ENCODE data around the gene PPFIA3.

DNA sequence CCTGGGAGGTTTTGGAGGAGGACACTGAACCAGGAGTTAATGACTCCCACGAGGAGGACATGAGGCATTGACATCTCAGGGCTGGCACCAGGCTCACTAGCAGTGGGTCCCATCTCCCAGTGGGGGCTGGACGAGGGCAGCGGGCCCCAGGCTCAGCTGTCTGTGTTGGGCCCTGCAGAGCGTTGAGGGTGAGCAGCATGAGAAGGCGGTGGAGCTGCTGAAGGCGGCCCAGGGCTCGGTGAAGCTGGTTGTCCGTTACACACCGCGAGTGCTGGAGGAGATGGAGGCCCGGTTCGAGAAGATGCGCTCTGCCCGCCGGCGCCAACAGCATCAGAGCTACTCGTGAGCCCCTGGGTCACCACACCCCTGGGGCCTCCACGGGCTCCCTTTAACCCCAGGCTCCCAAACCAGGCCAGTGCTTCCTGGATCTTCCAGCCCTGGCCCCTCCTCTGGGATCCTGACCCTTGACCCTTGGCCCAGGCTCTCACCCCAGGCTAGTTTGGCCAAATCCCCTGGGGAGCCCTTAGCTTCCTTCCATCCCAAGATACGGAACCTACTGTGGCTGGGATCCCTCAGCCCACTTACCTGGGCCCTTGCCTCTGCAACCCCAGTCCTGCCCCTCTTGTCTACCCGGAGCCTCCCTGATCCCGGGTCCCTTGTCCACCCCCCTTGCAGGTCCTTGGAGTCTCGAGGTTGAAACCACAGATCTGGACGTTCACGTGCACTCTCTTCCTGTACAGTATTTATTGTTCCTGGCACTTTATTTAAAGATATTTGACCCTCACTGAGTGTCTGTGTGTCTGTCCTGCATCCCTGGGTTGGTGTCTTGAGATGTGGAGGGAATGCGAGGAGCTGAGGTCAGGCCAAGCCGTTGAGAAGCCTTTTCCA is 1.4 kb upstream of the PPFIA3 start:
- TF ChIP-seq, protein P1, sequence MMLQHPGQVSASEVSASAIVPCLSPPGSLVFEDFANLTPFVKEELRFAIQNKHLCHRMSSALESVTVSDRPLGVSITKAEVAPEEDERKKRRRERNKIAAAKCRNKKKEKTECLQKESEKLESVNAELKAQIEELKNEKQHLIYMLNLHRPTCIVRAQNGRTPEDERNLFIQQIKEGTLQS (IDR thresholded peaks at IDR 0.05): no peak
- TF ChIP-seq, protein P2, sequence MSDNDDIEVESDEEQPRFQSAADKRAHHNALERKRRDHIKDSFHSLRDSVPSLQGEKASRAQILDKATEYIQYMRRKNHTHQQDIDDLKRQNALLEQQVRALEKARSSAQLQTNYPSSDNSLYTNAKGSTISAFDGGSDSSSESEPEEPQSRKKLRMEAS (IDR thresholded peaks at IDR 0.05): no peak
- TF ChIP-seq SRF (IDR thresholded peaks at IDR 0.05; ENCODE audit: low read depth) (no peak), EZH2 (IDR thresholded peaks at IDR 0.05) (no peak), POLR2A (IDR thresholded peaks at IDR 0.05; ENCODE audit: borderline replicate concordance, extremely low read depth, insufficient read depth, insufficient read length) (no peak), JUND (IDR thresholded peaks at IDR 0.05) (no peak), ELF1 (IDR thresholded peaks at IDR 0.05; ENCODE audit: borderline replicate concordance, low read depth) (no peak), ZNF274 (IDR thresholded peaks at IDR 0.05; ENCODE audit: low read depth, low read length) (no peak), YY1 (IDR thresholded peaks at IDR 0.05; ENCODE audit: extremely low read depth, insufficient replicate concordance, low read depth, low read length) (no peak), RAD21 (IDR thresholded peaks at IDR 0.05; ENCODE audit: low read depth) (no peak), POLR2AphosphoS5 (IDR thresholded peaks at IDR 0.05; ENCODE audit: low read depth, low read length) (no peak), CEBPB (IDR thresholded peaks at IDR 0.05; ENCODE audit: low read depth) (no peak)
- TF ChIP-seq, protein P3, sequence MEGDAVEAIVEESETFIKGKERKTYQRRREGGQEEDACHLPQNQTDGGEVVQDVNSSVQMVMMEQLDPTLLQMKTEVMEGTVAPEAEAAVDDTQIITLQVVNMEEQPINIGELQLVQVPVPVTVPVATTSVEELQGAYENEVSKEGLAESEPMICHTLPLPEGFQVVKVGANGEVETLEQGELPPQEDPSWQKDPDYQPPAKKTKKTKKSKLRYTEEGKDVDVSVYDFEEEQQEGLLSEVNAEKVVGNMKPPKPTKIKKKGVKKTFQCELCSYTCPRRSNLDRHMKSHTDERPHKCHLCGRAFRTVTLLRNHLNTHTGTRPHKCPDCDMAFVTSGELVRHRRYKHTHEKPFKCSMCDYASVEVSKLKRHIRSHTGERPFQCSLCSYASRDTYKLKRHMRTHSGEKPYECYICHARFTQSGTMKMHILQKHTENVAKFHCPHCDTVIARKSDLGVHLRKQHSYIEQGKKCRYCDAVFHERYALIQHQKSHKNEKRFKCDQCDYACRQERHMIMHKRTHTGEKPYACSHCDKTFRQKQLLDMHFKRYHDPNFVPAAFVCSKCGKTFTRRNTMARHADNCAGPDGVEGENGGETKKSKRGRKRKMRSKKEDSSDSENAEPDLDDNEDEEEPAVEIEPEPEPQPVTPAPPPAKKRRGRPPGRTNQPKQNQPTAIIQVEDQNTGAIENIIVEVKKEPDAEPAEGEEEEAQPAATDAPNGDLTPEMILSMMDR (IDR thresholded peaks at IDR 0.05 in 2 of 3, conservative IDR thresholded peaks at IDR 0.05 in 1 of 3; ENCODE audit: borderline replicate concordance in 1 of 3, insufficient read depth in 1 of 3, low read depth in 2 of 3, low read length in 2 of 3): no peak
- TF ChIP-seq, protein P4, sequence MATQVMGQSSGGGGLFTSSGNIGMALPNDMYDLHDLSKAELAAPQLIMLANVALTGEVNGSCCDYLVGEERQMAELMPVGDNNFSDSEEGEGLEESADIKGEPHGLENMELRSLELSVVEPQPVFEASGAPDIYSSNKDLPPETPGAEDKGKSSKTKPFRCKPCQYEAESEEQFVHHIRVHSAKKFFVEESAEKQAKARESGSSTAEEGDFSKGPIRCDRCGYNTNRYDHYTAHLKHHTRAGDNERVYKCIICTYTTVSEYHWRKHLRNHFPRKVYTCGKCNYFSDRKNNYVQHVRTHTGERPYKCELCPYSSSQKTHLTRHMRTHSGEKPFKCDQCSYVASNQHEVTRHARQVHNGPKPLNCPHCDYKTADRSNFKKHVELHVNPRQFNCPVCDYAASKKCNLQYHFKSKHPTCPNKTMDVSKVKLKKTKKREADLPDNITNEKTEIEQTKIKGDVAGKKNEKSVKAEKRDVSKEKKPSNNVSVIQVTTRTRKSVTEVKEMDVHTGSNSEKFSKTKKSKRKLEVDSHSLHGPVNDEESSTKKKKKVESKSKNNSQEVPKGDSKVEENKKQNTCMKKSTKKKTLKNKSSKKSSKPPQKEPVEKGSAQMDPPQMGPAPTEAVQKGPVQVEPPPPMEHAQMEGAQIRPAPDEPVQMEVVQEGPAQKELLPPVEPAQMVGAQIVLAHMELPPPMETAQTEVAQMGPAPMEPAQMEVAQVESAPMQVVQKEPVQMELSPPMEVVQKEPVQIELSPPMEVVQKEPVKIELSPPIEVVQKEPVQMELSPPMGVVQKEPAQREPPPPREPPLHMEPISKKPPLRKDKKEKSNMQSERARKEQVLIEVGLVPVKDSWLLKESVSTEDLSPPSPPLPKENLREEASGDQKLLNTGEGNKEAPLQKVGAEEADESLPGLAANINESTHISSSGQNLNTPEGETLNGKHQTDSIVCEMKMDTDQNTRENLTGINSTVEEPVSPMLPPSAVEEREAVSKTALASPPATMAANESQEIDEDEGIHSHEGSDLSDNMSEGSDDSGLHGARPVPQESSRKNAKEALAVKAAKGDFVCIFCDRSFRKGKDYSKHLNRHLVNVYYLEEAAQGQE (IDR thresholded peaks at IDR 0.05; ENCODE audit: low read depth): no peak
